Neuronal stem cell (in vitro differentiated cells): Measurements from ENCODE around the gene TUBA4A.

Experiments used
- DNase-seq: peaks from one replicate; pipeline ENCODE4 v3.0.0-alpha.2; 2013; ENCODE audit warnings: low spot score
- H2AFZ ChIP-seq: one replicate; pipeline ENCODE4 v1.6.1; 2013; ENCODE audit warnings: mild to moderate bottlenecking, low read length, inconsistent platforms
- H2AK5ac ChIP-seq: 2 replicates; pipeline ENCODE4 v1.6.1; 2013; ENCODE audit warnings: low read depth, mild to moderate bottlenecking, inconsistent platforms, low read length, moderate library complexity, mixed read lengths
- H2BK120ac ChIP-seq: 2 replicates; pipeline ENCODE4 v1.6.1; 2013; ENCODE audit warnings: low read depth, mild to moderate bottlenecking, inconsistent platforms, low read length, moderate library complexity, mixed read lengths
- H2BK12ac ChIP-seq: one replicate; pipeline ENCODE4 v1.6.1; 2013; ENCODE audit warnings: low read length, inconsistent platforms
- H2BK15ac ChIP-seq: 2 replicates; pipeline ENCODE4 v1.6.1; 2013; ENCODE audit warnings: mild to moderate bottlenecking, low read length, inconsistent platforms, mixed read lengths
- H2BK5ac ChIP-seq: one replicate; pipeline ENCODE4 v1.6.1; 2013; ENCODE audit warnings: inconsistent platforms, mild to moderate bottlenecking, low read length, moderate library complexity
- H3K14ac ChIP-seq: one replicate; pipeline ENCODE4 v1.6.1; 2013; ENCODE audit warnings: low read length, inconsistent platforms
- H3K18ac ChIP-seq: 2 replicates; pipeline ENCODE4 v1.6.1; 2013; ENCODE audit warnings: low read length, inconsistent platforms
- H3K23ac ChIP-seq: 2 replicates; pipeline ENCODE4 v1.6.1; 2013; ENCODE audit warnings: low read depth, mild to moderate bottlenecking, mixed read lengths, low read length, inconsistent platforms; ENCODE audit not compliant: poor library complexity
- H3K27ac ChIP-seq: replicated peaks from 3 replicates; pipeline ENCODE4 v1.5.1; 2013; ENCODE audit warnings: low read length, inconsistent platforms
- H3K27me3 ChIP-seq, 3 experiments: 2 replicates each; pipeline ENCODE4 v1.6.1; 2013; ENCODE audit warnings: low read length in 3 of 3, mild to moderate bottlenecking in 2 of 3, inconsistent platforms in 1 of 3, low read depth in 1 of 3, mixed read lengths in 1 of 3, moderate library complexity in 1 of 3; ENCODE audit not compliant: control insufficient read depth in 3 of 3, insufficient read depth in 3 of 3
- H3K36me3 ChIP-seq, 2 donors: replicated peaks in 1 of 2; 2 replicates each; pipeline ENCODE4 v1.6.1; 2013; ENCODE audit warnings: low read length in 2 of 2; ENCODE audit not compliant: control insufficient read depth in 2 of 2, insufficient read depth in 2 of 2
- H3K4ac ChIP-seq: 2 replicates; pipeline ENCODE4 v1.6.1; 2013; ENCODE audit warnings: inconsistent platforms, mild to moderate bottlenecking, low read length, moderate library complexity
- H3K4me1 ChIP-seq, 2 donors: 1 replicate in 1 of 2; 2 replicates in 1 of 2; pipeline ENCODE4 v1.6.1; 2013; ENCODE audit warnings: low read length in 2 of 2, low read depth in 1 of 2; ENCODE audit not compliant: control insufficient read depth in 2 of 2, insufficient read depth in 1 of 2
- H3K4me2 ChIP-seq: one replicate; pipeline ENCODE4 v1.6.1; 2013; ENCODE audit warnings: mild to moderate bottlenecking, low read length, inconsistent platforms; ENCODE audit not compliant: insufficient read depth, poor library complexity, severe bottlenecking
- H3K4me3 ChIP-seq, 2 donors: 2 replicates each; pipeline ENCODE4 v1.5.1; 2013; ENCODE audit warnings: low read length in 2 of 2, mild to moderate bottlenecking in 2 of 2, inconsistent platforms in 1 of 2, moderate library complexity in 1 of 2
- H3K79me1 ChIP-seq: one replicate; pipeline ENCODE4 v1.6.1; 2013; ENCODE audit warnings: low read depth, mild to moderate bottlenecking, inconsistent platforms, low read length, moderate library complexity
- H3K9ac ChIP-seq: one replicate; pipeline ENCODE4 v1.6.1; 2013; ENCODE audit warnings: mild to moderate bottlenecking, low read depth, low read length, inconsistent platforms; ENCODE audit not compliant: poor library complexity
- H3K9me3 ChIP-seq, 2 donors: replicated peaks in 1 of 2; 2 replicates each; pipeline versions ENCODE3 to v1.6.1; 2013; ENCODE audit warnings: low read length in 2 of 2, mild to moderate bottlenecking in 2 of 2, inconsistent platforms in 1 of 2, low read depth in 1 of 2, mixed read lengths in 1 of 2, moderate library complexity in 1 of 2; ENCODE audit not compliant: control insufficient read depth in 2 of 2, insufficient read depth in 1 of 2
- H4K8ac ChIP-seq: one replicate; pipeline ENCODE4 v1.6.1; 2013; ENCODE audit warnings: low read depth, mild to moderate bottlenecking, inconsistent platforms, low read length, moderate library complexity
- H4K91ac ChIP-seq: one replicate; pipeline ENCODE4 v1.6.1; 2013; ENCODE audit warnings: low read length, low read depth, mild to moderate bottlenecking, inconsistent platforms; ENCODE audit not compliant: poor library complexity
- WGBS, 2 donors: extraction: QIAGEN DNeasy Blood & Tissue Kit; methylation state at CpG; one replicate each; pipeline ENCODE4 v1.1.7; 2013; ENCODE audit warnings: missing lambda C conversion rate in 2 of 2, mixed read lengths in 1 of 2; ENCODE audit not compliant: insufficient read length in 2 of 2, insufficient replicate concordance in 1 of 2; ENCODE audit errors: extremely low coverage in 2 of 2; 5-methylcytosine and 5-hydroxymethylcytosine counted together

TUBA4A gene

DNA sequence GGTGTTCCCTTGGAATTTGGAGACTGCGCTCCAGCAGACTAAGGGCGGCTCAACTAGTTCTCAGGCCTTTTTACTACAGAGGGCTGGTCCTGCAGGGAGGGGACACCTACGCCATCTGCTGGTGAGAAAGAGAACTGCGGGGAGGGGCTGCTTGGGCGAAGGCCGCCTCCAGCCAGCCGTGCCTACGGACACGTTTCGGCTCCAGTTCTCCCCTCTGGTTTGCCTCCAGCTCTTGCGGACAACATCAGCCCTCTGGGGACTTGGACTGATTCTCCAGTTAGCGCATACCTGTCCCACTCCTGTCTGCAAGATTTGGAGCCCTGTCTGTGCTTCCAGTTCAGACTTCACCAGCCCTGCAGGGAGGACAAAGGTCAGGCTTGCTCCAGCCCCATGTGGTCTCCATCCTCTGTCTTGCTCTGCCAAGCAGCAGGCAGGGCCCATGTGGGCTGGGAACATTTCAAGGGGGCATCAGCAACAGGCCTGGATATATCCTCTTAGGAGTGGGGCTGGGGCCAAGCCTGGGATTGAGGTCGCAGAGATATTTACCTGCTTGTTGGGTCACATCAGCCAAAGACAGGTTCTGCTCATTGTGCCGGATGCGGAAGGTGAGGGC, 45.1 kb upstream of the TUBA4A start:
- H3K27me3 ChIP-seq: peaks cover 0 to 33% (median 0%) of the 10 kb centered on the region in 3 experiments
- H2AK5ac ChIP-seq: peak overlapping the region; percentile 58
- no CpG with 5 or more reads among the region's 15 CpGs for WGBS, 2 donors
- H2BK12ac ChIP-seq: peak overlapping the region; percentile 87
- no peaks in the 10 kb centered on the region for H3K9me3 ChIP-seq
- H4K8ac ChIP-seq: no peak overlapping the region
- no peak overlapping the region for H3K4me2 ChIP-seq
- no peak overlapping the region for H3K23ac ChIP-seq
- peak overlapping the region; percentile 0 for H3K18ac ChIP-seq
- H3K4ac ChIP-seq: no peak overlapping the region
- no peak overlapping the region for H4K91ac ChIP-seq
- H3K4me3 ChIP-seq: peak overlapping the region in 1 of 2 donors; percentile 10
- no peak overlapping the region for H2BK5ac ChIP-seq
- H3K14ac ChIP-seq: no peak overlapping the region
- peaks cover 28% of the 10 kb centered on the region in 2 donors for H3K4me1 ChIP-seq
- no peak overlapping the region for H3K27ac ChIP-seq
- no peaks in the 10 kb centered on the region for H3K79me1 ChIP-seq
- no peaks in the 10 kb centered on the region for H3K36me3 ChIP-seq
- peak; percentile 70 for DNase-seq
- H2BK15ac ChIP-seq: peak overlapping the region; percentile 95
- H2BK120ac ChIP-seq: no peak overlapping the region
- no peak overlapping the region for H3K9ac ChIP-seq
- H2AFZ ChIP-seq: peak overlapping the region; percentile 83

DNA sequence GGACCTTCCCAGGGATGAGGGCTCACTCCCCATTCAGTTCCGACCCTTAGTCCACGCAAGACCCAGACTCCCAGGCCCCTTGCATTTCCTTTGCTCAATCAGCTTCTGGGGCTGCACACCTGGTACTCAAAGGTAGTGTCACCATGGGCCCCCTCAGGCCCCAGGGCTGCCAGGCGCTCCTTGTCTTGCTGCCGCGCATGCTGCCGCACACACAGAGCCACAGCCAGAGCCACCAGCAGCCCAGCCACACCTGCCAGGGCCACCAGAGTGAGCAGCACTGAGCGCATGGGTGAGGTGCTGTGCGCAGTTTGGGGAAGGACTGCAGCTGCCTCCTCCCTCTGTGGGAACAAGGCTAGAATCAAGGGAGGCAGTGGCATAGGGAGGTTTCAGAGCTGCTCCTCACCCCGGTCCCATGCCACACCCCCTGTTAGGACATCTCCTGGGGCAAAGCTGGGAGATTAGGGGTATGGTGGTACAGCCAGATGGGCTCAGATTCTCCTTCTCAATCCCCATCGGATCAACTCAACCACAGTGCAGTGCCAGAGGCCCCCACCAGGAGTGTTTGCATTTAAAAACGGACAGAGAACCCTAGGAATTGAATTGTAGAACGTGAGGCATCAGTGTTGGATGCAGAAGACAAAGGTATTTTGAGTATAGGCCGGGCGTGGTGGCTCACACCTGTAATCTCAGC, 44.2 kb upstream of the TUBA4A start:
- peak overlapping the region; percentile 29 for H3K18ac ChIP-seq
- no peak for DNase-seq
- peaks cover 0 to under 1% of the 10 kb centered on the region in 2 donors for H3K9me3 ChIP-seq
- peak overlapping the region; percentile 44 for H3K4ac ChIP-seq
- no peak overlapping the region for H2AFZ ChIP-seq
- H2BK12ac ChIP-seq: no peak overlapping the region
- peak overlapping the region; percentile 71 for H2BK15ac ChIP-seq
- H4K91ac ChIP-seq: no peak overlapping the region
- no peak overlapping the region for H4K8ac ChIP-seq
- H3K9ac ChIP-seq: no peak overlapping the region
- H3K79me1 ChIP-seq: no peaks in the 10 kb centered on the region
- WGBS, 2 donors: no CpG with 5 or more reads among the region's 14 CpGs
- H3K23ac ChIP-seq: no peak overlapping the region
- no peak overlapping the region for H2BK120ac ChIP-seq
- no peak overlapping the region for H3K4me2 ChIP-seq
- peaks cover 26 to 28% of the 10 kb centered on the region in 2 donors for H3K4me1 ChIP-seq
- peak overlapping the region; percentile 58 for H3K14ac ChIP-seq
- peaks cover 0 to 28% (median 0%) of the 10 kb centered on the region in 3 experiments for H3K27me3 ChIP-seq
- H3K4me3 ChIP-seq: no peak overlapping the region
- no peaks in the 10 kb centered on the region for H3K36me3 ChIP-seq
- peak overlapping the region; percentile 66 for H2AK5ac ChIP-seq
- no peak overlapping the region for H2BK5ac ChIP-seq
- H3K27ac ChIP-seq: no peak overlapping the region

DNA sequence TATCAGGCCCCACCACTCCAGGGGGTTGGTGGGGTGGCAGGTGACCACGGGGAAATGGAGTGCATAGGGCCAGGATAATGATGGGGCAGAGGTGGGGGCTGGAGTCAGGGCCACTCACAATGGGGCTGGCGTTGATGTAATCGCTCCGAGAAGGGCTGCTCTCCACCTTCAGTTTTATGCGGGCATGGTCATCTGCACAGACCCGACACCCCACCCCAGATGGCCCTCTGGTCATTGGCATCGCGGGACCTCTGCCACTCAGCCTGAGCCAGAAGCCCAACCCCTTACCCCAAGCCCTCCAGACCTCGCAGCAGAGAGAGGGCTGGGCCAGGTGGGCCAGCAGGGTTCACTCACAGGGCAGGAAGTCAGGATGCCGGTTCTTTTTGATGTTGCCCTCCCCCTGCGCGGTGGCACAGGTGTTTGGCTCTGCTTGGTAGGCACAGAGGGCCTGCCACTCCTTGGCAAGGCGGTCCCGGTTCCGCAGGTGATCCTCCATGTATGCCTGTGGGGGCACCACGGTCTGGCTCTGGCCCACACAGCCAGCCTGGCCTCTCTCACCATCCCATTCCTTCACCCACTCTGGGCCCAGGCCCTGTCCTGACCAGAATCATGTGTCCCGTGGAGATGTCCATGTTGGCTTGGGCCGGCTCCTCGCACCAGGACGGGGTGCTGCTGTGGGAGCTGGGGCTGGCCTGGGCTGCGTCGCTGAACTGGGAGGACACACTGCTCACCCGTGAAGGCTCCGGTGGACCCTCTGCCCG, 43.1 kb upstream of the TUBA4A start:
- peak overlapping the region; percentile 42 for H2BK12ac ChIP-seq
- H4K91ac ChIP-seq: no peak overlapping the region
- H3K27ac ChIP-seq: no peak overlapping the region
- H3K4me1 ChIP-seq: peaks cover 20 to 24% of the 10 kb centered on the region in 2 donors
- no peaks in the 10 kb centered on the region for H3K79me1 ChIP-seq
- no peak overlapping the region for H3K4ac ChIP-seq
- H3K27me3 ChIP-seq: peaks cover 0 to 28% (median 0%) of the 10 kb centered on the region in 3 experiments
- no peak overlapping the region for H3K4me3 ChIP-seq
- no peak overlapping the region for H2BK120ac ChIP-seq
- no peak overlapping the region for H2BK5ac ChIP-seq
- no peak overlapping the region for H4K8ac ChIP-seq
- H3K23ac ChIP-seq: no peak overlapping the region
- WGBS, 2 donors: no CpG with 5 or more reads among the region's 25 CpGs
- peaks cover 0 to 2% of the 10 kb centered on the region in 2 donors for H3K9me3 ChIP-seq
- no peak for DNase-seq
- H3K36me3 ChIP-seq: no peaks in the 10 kb centered on the region
- peak overlapping the region; percentile 54 for H3K9ac ChIP-seq
- H2AK5ac ChIP-seq: no peak overlapping the region
- H3K4me2 ChIP-seq: no peak overlapping the region
- H3K14ac ChIP-seq: no peak overlapping the region
- H2BK15ac ChIP-seq: peak overlapping the region; percentile 41
- no peak overlapping the region for H2AFZ ChIP-seq
- no peak overlapping the region for H3K18ac ChIP-seq

DNA sequence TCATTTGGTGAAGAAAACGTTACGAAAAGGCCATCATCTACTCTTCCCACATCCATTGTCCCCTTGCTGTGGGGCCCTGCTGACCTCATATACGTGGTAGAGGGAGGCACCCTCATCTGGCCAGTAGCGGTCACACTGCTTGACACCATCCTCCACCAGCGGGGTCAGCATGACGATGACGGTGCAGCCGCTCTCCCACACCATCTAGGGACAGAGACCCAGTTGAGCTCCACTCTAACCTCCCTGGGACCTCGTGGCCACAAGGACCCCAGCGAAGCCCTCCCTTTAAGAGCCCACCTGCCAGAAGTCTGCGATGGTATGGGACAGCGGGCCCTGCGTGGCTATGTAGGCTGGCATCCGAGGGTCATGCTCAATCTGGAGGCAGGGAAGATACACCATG, 42.4 kb upstream of the TUBA4A start:
- Histone ChIP-seq H3K4me2 (no peak overlapping the region), H2BK15ac (no peak overlapping the region), H3K23ac (no peak overlapping the region), H2AFZ (no peak overlapping the region), H2BK5ac (no peak overlapping the region), H3K36me3 (no peaks in the 10 kb centered on the region), H3K4ac (no peak overlapping the region), H3K14ac (no peak overlapping the region), H3K18ac (no peak overlapping the region), H2BK12ac (no peak overlapping the region), H2AK5ac (peak overlapping the region; percentile 48), H3K4me1 (peaks cover 20 to 24% of the 10 kb centered on the region in 2 donors), H2BK120ac (no peak overlapping the region), H3K9me3 (peaks cover 0 to 2% of the 10 kb centered on the region in 2 donors), H4K8ac (no peak overlapping the region), H4K91ac (no peak overlapping the region), H3K9ac (peak overlapping the region; percentile 18), H3K4me3 (no peak overlapping the region), H3K27me3 (peaks cover 0 to 28% (median 0%) of the 10 kb centered on the region in 3 experiments), H3K27ac (no peak overlapping the region), H3K79me1 (no peaks in the 10 kb centered on the region)
- DNase-seq: no peak
- no CpG with 5 or more reads among the region's 14 CpGs for WGBS, 2 donors
